GM12874 (cell line): Measurements from ENCODE around the gene TMEM54.

Experiments
- CTCF ChIP-seq: IDR thresholded peaks from 2 replicates; pipeline ENCODE4 v1.5.1; 2011; ENCODE audit warnings: low read depth, mild to moderate bottlenecking, control low read depth, low read length, moderate library complexity; ENCODE audit not compliant: insufficient read depth

Gene TMEM54

GRCh38 chr1:32927441-32927840, 26.3 kb upstream of the TMEM54 start:
- TF ChIP-seq CTCF, result no peak

- no peak for TF ChIP-seq CTCF
These were observed 25.4 kb upstream of the TMEM54 start for GRCh38 chr1:32926562-32926961.

- TF ChIP-seq CTCF, result 0 out of 2 replicates have a peak, but pooled peaks have one; percentile 10
These were observed 24.4 kb upstream of the TMEM54 start for GRCh38 chr1:32925403-32926162.

- no peak for TF ChIP-seq CTCF
These were observed 23.7 kb upstream of the TMEM54 start for GRCh38 chr1:32924881-32925344.

GRCh38 chr1:32920833-32921232, 19.6 kb upstream of the TMEM54 start:
- no peak for TF ChIP-seq CTCF

GRCh38 chr1:32919811-32920733, 18.9 kb upstream of the TMEM54 start:
- no peak for TF ChIP-seq CTCF

- TF ChIP-seq CTCF, result no peak
These were observed 17.0 kb upstream of the TMEM54 start for GRCh38 chr1:32918179-32918578.
